Trophoblast cell (in vitro differentiated cells and primary cell): ENCODE data around the gene EMC1.

ENCODE experiments used
- DNase-seq, 2 donors: peaks; one replicate each; pipeline ENCODE4 v3.0.0-alpha.2; 2016
- H2AFZ ChIP-seq: 2 replicates; pipeline ENCODE4 v1.6.1; 2013; ENCODE audit warnings: low read length, moderate library complexity, mild to moderate bottlenecking; ENCODE audit not compliant: insufficient read depth, poor library complexity
- H2AK5ac ChIP-seq: 2 replicates; pipeline ENCODE4 v1.6.1; 2013; ENCODE audit warnings: mild to moderate bottlenecking, low read length
- H2BK120ac ChIP-seq: 2 replicates; pipeline ENCODE4 v1.6.1; 2013; ENCODE audit warnings: low read length, mild to moderate bottlenecking, moderate library complexity; ENCODE audit not compliant: insufficient read depth, poor library complexity
- H2BK12ac ChIP-seq: 2 replicates; pipeline ENCODE4 v1.6.1; 2013; ENCODE audit warnings: mild to moderate bottlenecking, low read length, moderate library complexity
- H2BK5ac ChIP-seq: 2 replicates; pipeline ENCODE4 v1.6.1; 2013; ENCODE audit warnings: low read length, low read depth, moderate library complexity, mild to moderate bottlenecking; ENCODE audit not compliant: poor library complexity
- H3K14ac ChIP-seq: 2 replicates; pipeline ENCODE4 v1.6.1; 2013; ENCODE audit warnings: mild to moderate bottlenecking, low read length
- H3K18ac ChIP-seq: 2 replicates; pipeline ENCODE4 v1.6.1; 2013; ENCODE audit warnings: mild to moderate bottlenecking, low read length
- H3K23ac ChIP-seq: 2 replicates; pipeline ENCODE4 v1.6.1; 2013; ENCODE audit warnings: low read length
- H3K27ac ChIP-seq: 2 replicates; pipeline ENCODE4 v1.5.1; 2013; ENCODE audit warnings: low read depth, mild to moderate bottlenecking, inconsistent platforms, low read length, moderate library complexity
- H3K27me3 ChIP-seq: 2 replicates; pipeline ENCODE4 v1.6.1; 2013; ENCODE audit warnings: inconsistent platforms, mild to moderate bottlenecking, low read length, moderate library complexity; ENCODE audit not compliant: insufficient read depth
- H3K36me3 ChIP-seq, 2 experiments: 1 replicate in 1 of 2; 2 replicates in 1 of 2; pipeline ENCODE4 v1.6.1; 2013; ENCODE audit warnings: low read length in 2 of 2, mild to moderate bottlenecking in 2 of 2, moderate library complexity in 1 of 2; ENCODE audit not compliant: insufficient read depth in 2 of 2, control insufficient read depth in 1 of 2
- H3K4ac ChIP-seq: 2 replicates; pipeline ENCODE4 v1.6.1; 2013; ENCODE audit warnings: low read depth, mild to moderate bottlenecking, low read length, moderate library complexity
- H3K4me1 ChIP-seq, 2 experiments: 1 replicate in 1 of 2; 2 replicates in 1 of 2; pipeline ENCODE4 v1.6.1; 2013; ENCODE audit warnings: low read length in 2 of 2, mild to moderate bottlenecking in 2 of 2, moderate library complexity in 1 of 2; ENCODE audit not compliant: insufficient read depth in 2 of 2, control insufficient read depth in 1 of 2
- H3K4me2 ChIP-seq: 2 replicates; pipeline ENCODE4 v1.6.1; 2013; ENCODE audit warnings: inconsistent platforms, mild to moderate bottlenecking, low read length, moderate library complexity
- H3K4me3 ChIP-seq: 2 replicates; pipeline ENCODE4 v1.5.1; 2013; ENCODE audit warnings: mild to moderate bottlenecking, low read depth, low read length, inconsistent platforms
- H3K79me1 ChIP-seq: one replicate; pipeline ENCODE4 v1.6.1; 2013; ENCODE audit warnings: low read length
- H3K79me2 ChIP-seq: 2 replicates; pipeline ENCODE4 v1.6.1; 2013; ENCODE audit warnings: low read length, mild to moderate bottlenecking; ENCODE audit not compliant: control insufficient read depth, insufficient read depth, poor library complexity
- H3K9ac ChIP-seq: 2 replicates; pipeline ENCODE4 v1.6.1; 2013; ENCODE audit warnings: mild to moderate bottlenecking, low read length
- H3K9me3 ChIP-seq: 2 replicates; pipeline ENCODE4 v1.6.1; 2013; ENCODE audit warnings: low read depth, mild to moderate bottlenecking, control low read depth, inconsistent platforms, low read length; ENCODE audit not compliant: insufficient read depth
- H4K12ac ChIP-seq: 2 replicates; pipeline ENCODE4 v1.6.1; 2013; ENCODE audit warnings: low read depth, mild to moderate bottlenecking, low read length, moderate library complexity
- H4K8ac ChIP-seq: 2 replicates; pipeline ENCODE4 v1.6.1; 2013; ENCODE audit warnings: low read depth, mild to moderate bottlenecking, low read length, moderate library complexity
- H4K91ac ChIP-seq: one replicate; pipeline ENCODE4 v1.6.1; 2013; ENCODE audit warnings: low read depth, mild to moderate bottlenecking, low read length, moderate library complexity
- WGBS: extraction: QIAGEN DNeasy Blood & Tissue Kit; methylation state at CpG from one replicate; pipeline ENCODE4 v1.1.7; 2013; ENCODE audit warnings: missing lambda C conversion rate; ENCODE audit not compliant: insufficient read length, insufficient coverage; ENCODE audit errors: extremely low coverage; 5-methylcytosine and 5-hydroxymethylcytosine counted together

EMC1 gene

DNA sequence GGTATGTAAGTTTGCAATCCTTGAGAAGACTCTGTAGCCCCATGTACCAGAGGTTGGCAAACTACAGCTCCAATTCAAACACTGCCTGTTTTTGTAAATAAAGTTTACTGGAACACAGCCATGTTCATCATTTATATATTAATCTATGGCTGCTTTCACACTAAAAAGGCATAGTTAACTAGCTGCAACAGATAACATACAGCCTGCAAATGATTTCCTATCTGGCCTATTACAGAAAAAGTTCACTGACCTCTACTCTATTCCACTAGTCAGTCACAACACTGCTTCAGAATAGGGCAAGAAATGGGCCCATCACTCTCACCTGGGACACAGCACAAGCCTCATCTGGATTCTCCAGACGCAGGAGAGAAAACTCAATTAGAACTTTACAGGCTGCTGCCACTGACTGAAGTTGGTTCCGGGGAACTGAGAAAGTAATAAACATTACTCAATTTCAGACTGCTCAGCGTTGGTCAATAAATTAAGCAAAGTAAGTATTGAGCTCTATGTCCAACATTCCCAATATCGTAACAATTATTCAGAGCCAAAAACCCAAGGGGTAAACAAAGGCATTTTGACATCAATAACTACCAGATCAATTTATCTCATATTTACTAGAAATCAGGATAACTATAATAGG is 51.9 kb downstream of the EMC1 start:
- H2BK5ac ChIP-seq = no peak overlapping the region
- H3K4me2 ChIP-seq = no peak overlapping the region
- H2AFZ ChIP-seq = no peak overlapping the region
- H3K27ac ChIP-seq = no peak overlapping the region
- H2BK120ac ChIP-seq = no peak overlapping the region
- no peaks in the 10 kb centered on the region for H3K9me3 ChIP-seq
- H4K12ac ChIP-seq = no peak overlapping the region
- H3K9ac ChIP-seq = no peak overlapping the region
- WGBS = no CpG with 5 or more reads among the region's 4 CpGs
- no peak for DNase-seq
- no peaks in the 10 kb centered on the region for H3K27me3 ChIP-seq
- no peak overlapping the region for H2BK12ac ChIP-seq
- H3K23ac ChIP-seq = no peak overlapping the region
- no peaks in the 10 kb centered on the region for H3K79me1 ChIP-seq
- H3K4ac ChIP-seq = no peak overlapping the region
- no peaks in the 10 kb centered on the region for H3K4me1 ChIP-seq
- no peak overlapping the region for H3K14ac ChIP-seq
- no peaks in the 10 kb centered on the region for H3K79me2 ChIP-seq
- no peak overlapping the region for H4K8ac ChIP-seq
- H4K91ac ChIP-seq = no peak overlapping the region
- no peak overlapping the region for H3K18ac ChIP-seq
- H3K4me3 ChIP-seq = no peak overlapping the region
- H2AK5ac ChIP-seq = no peak overlapping the region
- peaks cover 12 to 32% of the 10 kb centered on the region in 2 experiments for H3K36me3 ChIP-seq

DNA sequence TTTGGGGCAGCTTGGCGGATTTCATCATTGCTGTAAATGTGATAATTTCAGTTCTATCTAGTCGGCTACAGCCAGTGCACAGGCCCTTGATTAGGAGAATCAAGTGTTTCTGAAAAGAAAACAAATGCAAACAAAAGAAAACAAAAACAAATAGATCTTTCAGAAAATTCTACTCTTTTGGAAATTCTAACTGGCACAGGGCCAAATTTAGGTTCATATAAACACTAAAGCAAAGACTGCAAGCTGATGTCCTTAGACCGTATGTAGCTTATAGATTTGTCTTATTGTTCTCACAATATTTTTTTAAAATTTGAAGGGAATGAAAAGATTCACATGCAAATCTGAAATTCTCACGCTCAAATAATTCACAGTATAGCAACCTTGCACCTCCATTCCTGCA is 52.5 kb downstream of the EMC1 start:
- H3K27me3 ChIP-seq = no peaks in the 10 kb centered on the region
- H3K4me2 ChIP-seq = no peak overlapping the region
- H3K79me2 ChIP-seq = no peaks in the 10 kb centered on the region
- H4K12ac ChIP-seq = no peak overlapping the region
- H4K91ac ChIP-seq = no peak overlapping the region
- H2BK5ac ChIP-seq = no peak overlapping the region
- H3K14ac ChIP-seq = no peak overlapping the region
- no peak overlapping the region for H2AFZ ChIP-seq
- H3K79me1 ChIP-seq = no peaks in the 10 kb centered on the region
- no CpG with 5 or more reads among the region's 4 CpGs for WGBS
- H4K8ac ChIP-seq = no peak overlapping the region
- H3K23ac ChIP-seq = no peak overlapping the region
- no peak overlapping the region for H3K27ac ChIP-seq
- no peak overlapping the region for H3K4ac ChIP-seq
- no peak overlapping the region for H3K4me3 ChIP-seq
- no peaks in the 10 kb centered on the region for H3K9me3 ChIP-seq
- H3K4me1 ChIP-seq = no peaks in the 10 kb centered on the region
- no peak overlapping the region for H2BK12ac ChIP-seq
- H3K18ac ChIP-seq = no peak overlapping the region
- no peak for DNase-seq
- no peak overlapping the region for H3K9ac ChIP-seq
- H3K36me3 ChIP-seq = peaks cover 12 to 35% of the 10 kb centered on the region in 2 experiments
- H2AK5ac ChIP-seq = no peak overlapping the region
- no peak overlapping the region for H2BK120ac ChIP-seq

DNA sequence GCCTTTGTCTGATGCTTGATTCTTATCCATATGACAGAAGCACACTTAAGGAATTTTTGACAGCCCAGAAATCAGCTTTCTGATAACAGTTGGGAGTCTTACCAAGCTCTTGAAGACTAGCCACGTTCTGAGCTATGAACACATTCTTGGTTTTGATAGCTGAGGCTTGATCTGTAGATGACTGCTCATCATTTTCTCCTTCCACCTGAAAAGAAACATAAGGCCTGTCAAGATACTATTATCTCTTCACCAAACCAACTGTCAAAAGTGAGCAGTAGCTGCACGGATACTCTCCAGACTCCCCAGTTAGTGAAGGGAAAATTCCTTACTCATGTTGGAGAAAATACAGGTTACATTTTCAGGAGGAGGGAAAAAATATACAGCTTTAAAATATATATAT is 53.5 kb downstream of the EMC1 start:
- no peak overlapping the region for H3K18ac ChIP-seq
- no peak overlapping the region for H3K23ac ChIP-seq
- no CpG with 5 or more reads among the region's 2 CpGs for WGBS

DNA sequence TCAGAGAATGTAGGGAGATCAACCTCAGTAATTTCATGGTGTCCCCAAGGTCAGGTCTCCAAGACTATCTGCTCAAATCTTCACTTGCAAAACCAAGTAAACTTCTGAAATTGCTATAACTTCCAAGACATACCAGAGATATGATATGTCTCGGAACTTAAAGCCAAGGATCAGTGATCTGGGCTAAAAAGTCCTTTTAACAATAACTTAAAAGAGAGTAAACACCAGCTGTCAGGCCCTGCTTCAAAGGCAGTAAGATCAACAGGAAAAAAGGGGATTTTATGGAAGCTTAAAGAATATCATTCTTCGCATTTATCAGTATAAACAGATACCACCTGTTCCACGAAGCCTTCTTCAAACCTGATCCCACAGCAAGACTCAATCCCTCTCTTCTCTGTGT is 55.0 kb downstream of the EMC1 start:
- no peak overlapping the region for H3K9ac ChIP-seq
- no peak overlapping the region for H2BK12ac ChIP-seq
- no peak overlapping the region for H2AFZ ChIP-seq
- no peak overlapping the region for H2BK120ac ChIP-seq
- H3K4ac ChIP-seq = no peak overlapping the region
- H3K4me1 ChIP-seq = no peaks in the 10 kb centered on the region
- no CpG with 5 or more reads among the region's 3 CpGs for WGBS
- H3K18ac ChIP-seq = no peak overlapping the region
- H3K79me1 ChIP-seq = no peaks in the 10 kb centered on the region
- H3K4me2 ChIP-seq = no peak overlapping the region
- no peaks in the 10 kb centered on the region for H3K9me3 ChIP-seq
- no peak for DNase-seq
- H3K23ac ChIP-seq = no peak overlapping the region
- H3K27ac ChIP-seq = no peak overlapping the region
- no peak overlapping the region for H2BK5ac ChIP-seq
- H3K79me2 ChIP-seq = no peaks in the 10 kb centered on the region
- peaks cover 15 to 49% of the 10 kb centered on the region in 2 experiments for H3K36me3 ChIP-seq
- H3K14ac ChIP-seq = no peak overlapping the region
- no peak overlapping the region for H2AK5ac ChIP-seq
- no peak overlapping the region for H4K12ac ChIP-seq
- H4K91ac ChIP-seq = no peak overlapping the region
- no peaks in the 10 kb centered on the region for H3K27me3 ChIP-seq
- H4K8ac ChIP-seq = no peak overlapping the region
- no peak overlapping the region for H3K4me3 ChIP-seq

More for the DNA sequence above, 53.5 kb downstream of the EMC1 start:
- H3K4ac ChIP-seq = no peak overlapping the region
- H3K27ac ChIP-seq = no peak overlapping the region
- no peak overlapping the region for H2BK12ac ChIP-seq
- H3K79me2 ChIP-seq = no peaks in the 10 kb centered on the region
- H4K8ac ChIP-seq = no peak overlapping the region
- no peaks in the 10 kb centered on the region for H3K79me1 ChIP-seq
- H2AFZ ChIP-seq = no peak overlapping the region
- no peak overlapping the region for H3K9ac ChIP-seq
- H3K36me3 ChIP-seq = peaks cover 16 to 43% of the 10 kb centered on the region in 2 experiments
- no peak overlapping the region for H3K4me2 ChIP-seq
- no peak overlapping the region for H4K91ac ChIP-seq
- H2BK5ac ChIP-seq = no peak overlapping the region
- no peak overlapping the region for H4K12ac ChIP-seq
- H3K9me3 ChIP-seq = no peaks in the 10 kb centered on the region
- no peaks in the 10 kb centered on the region for H3K4me1 ChIP-seq
- H3K27me3 ChIP-seq = no peaks in the 10 kb centered on the region
- H3K14ac ChIP-seq = no peak overlapping the region
- H3K4me3 ChIP-seq = no peak overlapping the region
- no peak overlapping the region for H2AK5ac ChIP-seq
- H2BK120ac ChIP-seq = no peak overlapping the region
- DNase-seq = no peak
